Breast epithelium (tissue), 3 donors: ENCODE measurements around the gene KRT83.

Experiments
- POLR2A ChIP-seq: fragments of 450-650 bp; IDR thresholded peaks from one replicate; pipeline ENCODE4 v1.6.1; 2016; ENCODE audit warnings: antibody characterized with exemption, mild to moderate bottlenecking, moderate library complexity
- TF ChIP-seq, protein P1 (sequence below), 3 donors: fragments of 450-650 bp; IDR thresholded peaks; one replicate each; pipeline ENCODE4 v1.5.1; 2016 to 2017; ENCODE audit warnings: antibody characterized with exemption in 3 of 3, mild to moderate bottlenecking in 3 of 3, moderate library complexity in 3 of 3

- TF ChIP-seq, protein P1, sequence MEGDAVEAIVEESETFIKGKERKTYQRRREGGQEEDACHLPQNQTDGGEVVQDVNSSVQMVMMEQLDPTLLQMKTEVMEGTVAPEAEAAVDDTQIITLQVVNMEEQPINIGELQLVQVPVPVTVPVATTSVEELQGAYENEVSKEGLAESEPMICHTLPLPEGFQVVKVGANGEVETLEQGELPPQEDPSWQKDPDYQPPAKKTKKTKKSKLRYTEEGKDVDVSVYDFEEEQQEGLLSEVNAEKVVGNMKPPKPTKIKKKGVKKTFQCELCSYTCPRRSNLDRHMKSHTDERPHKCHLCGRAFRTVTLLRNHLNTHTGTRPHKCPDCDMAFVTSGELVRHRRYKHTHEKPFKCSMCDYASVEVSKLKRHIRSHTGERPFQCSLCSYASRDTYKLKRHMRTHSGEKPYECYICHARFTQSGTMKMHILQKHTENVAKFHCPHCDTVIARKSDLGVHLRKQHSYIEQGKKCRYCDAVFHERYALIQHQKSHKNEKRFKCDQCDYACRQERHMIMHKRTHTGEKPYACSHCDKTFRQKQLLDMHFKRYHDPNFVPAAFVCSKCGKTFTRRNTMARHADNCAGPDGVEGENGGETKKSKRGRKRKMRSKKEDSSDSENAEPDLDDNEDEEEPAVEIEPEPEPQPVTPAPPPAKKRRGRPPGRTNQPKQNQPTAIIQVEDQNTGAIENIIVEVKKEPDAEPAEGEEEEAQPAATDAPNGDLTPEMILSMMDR (IDR thresholded peaks at IDR 0.05): no peak
- TF ChIP-seq POLR2A: no peak
Measured at GRCh38 chr12:52347016-52347415, 25.8 kb upstream of the KRT83 start.
